ENCODE data around the gene LRMDA. TPM values are rescaled to one million over a fixed set of nuclear protein-coding genes. Genes with fewer than 3 reads are reported as not detected.

The LRMDA gene
- total RNA-seq, 2 experiments from 2014 or later, result not detected

DNA sequence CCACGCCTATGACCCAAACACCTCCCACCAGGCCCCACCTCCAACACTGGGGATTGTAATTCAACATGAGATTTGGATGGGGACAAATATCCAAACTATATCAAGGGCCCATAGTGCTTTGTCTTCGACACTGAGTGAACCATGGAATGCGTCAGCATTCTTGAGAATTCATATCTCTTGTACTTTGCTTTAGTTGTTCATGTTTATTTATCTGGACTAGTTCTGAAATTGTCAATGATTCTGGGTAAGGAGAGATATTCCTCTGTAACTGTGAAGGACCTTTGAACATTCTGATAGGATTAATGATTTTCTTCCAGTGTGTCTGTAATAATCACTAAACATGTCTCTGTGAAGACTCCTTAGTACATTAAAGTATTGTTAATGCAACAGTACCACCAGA is 374.8 kb downstream of the LRMDA start:
- H3K4me2 ChIP-seq (ENCODE audit: low read length), result no peak overlapping the region
- H3K27ac ChIP-seq (ENCODE audit: low read depth, low read length, poor library complexity, severe bottlenecking), result no peak overlapping the region
- BruUV-seq (replicated peaks), result no TSS peak
- intact Hi-C loops (cut with micrococcal nuclease; ENCODE audit: unreplicated experiment), result no loop called here
- no peak overlapping the region for H3K4me3 ChIP-seq (ENCODE audit: low read depth, low read length, poor library complexity, severe bottlenecking)
- no peak overlapping the region for H2AFZ ChIP-seq (ENCODE audit: low read length)
- no peak for DNase-seq (ENCODE audit: low spot score)
- ChIA-PET POLR2A (no interaction called here), CTCF (ENCODE audit: unreplicated experiment) (no interaction called here)
- H3K9me3 ChIP-seq (ENCODE audit: low read length), result no peaks in the 10 kb centered on the region
- H3K9me2 ChIP-seq (ENCODE audit: insufficient read depth, low read length), result no peaks in the 10 kb centered on the region
- H4K20me1 ChIP-seq (ENCODE audit: insufficient read depth, low read length), result no peaks in the 10 kb centered on the region
- TF ChIP-seq, protein P1, sequence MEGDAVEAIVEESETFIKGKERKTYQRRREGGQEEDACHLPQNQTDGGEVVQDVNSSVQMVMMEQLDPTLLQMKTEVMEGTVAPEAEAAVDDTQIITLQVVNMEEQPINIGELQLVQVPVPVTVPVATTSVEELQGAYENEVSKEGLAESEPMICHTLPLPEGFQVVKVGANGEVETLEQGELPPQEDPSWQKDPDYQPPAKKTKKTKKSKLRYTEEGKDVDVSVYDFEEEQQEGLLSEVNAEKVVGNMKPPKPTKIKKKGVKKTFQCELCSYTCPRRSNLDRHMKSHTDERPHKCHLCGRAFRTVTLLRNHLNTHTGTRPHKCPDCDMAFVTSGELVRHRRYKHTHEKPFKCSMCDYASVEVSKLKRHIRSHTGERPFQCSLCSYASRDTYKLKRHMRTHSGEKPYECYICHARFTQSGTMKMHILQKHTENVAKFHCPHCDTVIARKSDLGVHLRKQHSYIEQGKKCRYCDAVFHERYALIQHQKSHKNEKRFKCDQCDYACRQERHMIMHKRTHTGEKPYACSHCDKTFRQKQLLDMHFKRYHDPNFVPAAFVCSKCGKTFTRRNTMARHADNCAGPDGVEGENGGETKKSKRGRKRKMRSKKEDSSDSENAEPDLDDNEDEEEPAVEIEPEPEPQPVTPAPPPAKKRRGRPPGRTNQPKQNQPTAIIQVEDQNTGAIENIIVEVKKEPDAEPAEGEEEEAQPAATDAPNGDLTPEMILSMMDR (conservative IDR thresholded peaks at IDR 0.05; ENCODE audit: low read length), result no peak
- TF ChIP-seq EZH2phosphoT487 (IDR thresholded peaks at IDR 0.05; ENCODE audit: borderline replicate concordance, low read depth, low read length), result no peak
- no peaks in the 10 kb centered on the region for H3K36me3 ChIP-seq (ENCODE audit: insufficient read depth, low read length)
- H3K4me1 ChIP-seq (ENCODE audit: insufficient read depth, low read length, poor library complexity, severe bottlenecking), result no peaks in the 10 kb centered on the region
- no peaks in the 10 kb centered on the region for H3K79me2 ChIP-seq (ENCODE audit: insufficient read depth, low read depth, low read length)

DNA sequence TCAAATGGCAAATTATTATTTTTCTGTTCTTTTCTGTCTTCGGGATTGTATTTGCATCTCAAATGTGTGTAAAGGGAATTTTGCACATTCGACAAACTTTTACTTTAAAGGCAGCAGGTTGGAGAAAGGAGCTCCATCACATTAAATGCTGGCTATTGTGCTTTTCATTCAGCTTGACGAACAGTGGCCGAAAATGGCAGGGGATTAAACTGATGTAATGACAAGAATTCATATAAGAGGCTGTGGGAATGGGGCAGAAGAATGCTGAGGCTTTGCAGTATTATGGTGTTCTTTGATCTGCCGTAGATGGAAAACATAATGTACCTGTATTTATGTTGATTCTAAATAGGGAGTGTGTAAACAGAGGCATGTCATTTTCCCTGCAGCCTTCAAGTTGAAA is 376.0 kb downstream of the LRMDA start:
- ChIA-PET POLR2A (no interaction called here), CTCF (ENCODE audit: unreplicated experiment) (no interaction called here)
- TF ChIP-seq, protein P1 (conservative IDR thresholded peaks at IDR 0.05; ENCODE audit: low read length), result no peak
- TF ChIP-seq EZH2phosphoT487 (IDR thresholded peaks at IDR 0.05; ENCODE audit: borderline replicate concordance, low read depth, low read length), result no peak
- Histone ChIP-seq H2AFZ (ENCODE audit: low read length) (no peak overlapping the region), H3K4me2 (ENCODE audit: low read length) (no peak overlapping the region), H3K9me3 (ENCODE audit: low read length) (no peaks in the 10 kb centered on the region), H3K36me3 (ENCODE audit: insufficient read depth, low read length) (no peaks in the 10 kb centered on the region), H3K79me2 (ENCODE audit: insufficient read depth, low read depth, low read length) (no peaks in the 10 kb centered on the region), H4K20me1 (ENCODE audit: insufficient read depth, low read length) (no peaks in the 10 kb centered on the region), H3K27ac (ENCODE audit: low read depth, low read length, poor library complexity, severe bottlenecking) (no peak overlapping the region), H3K4me3 (ENCODE audit: low read depth, low read length, poor library complexity, severe bottlenecking) (no peak overlapping the region), H3K9me2 (ENCODE audit: insufficient read depth, low read length) (no peaks in the 10 kb centered on the region), H3K4me1 (ENCODE audit: insufficient read depth, low read length, poor library complexity, severe bottlenecking) (no peaks in the 10 kb centered on the region)
- intact Hi-C loops (cut with micrococcal nuclease; ENCODE audit: unreplicated experiment), result no loop called here
- DNase-seq (ENCODE audit: low spot score), result no peak
- no TSS peak for BruUV-seq (replicated peaks)

DNA sequence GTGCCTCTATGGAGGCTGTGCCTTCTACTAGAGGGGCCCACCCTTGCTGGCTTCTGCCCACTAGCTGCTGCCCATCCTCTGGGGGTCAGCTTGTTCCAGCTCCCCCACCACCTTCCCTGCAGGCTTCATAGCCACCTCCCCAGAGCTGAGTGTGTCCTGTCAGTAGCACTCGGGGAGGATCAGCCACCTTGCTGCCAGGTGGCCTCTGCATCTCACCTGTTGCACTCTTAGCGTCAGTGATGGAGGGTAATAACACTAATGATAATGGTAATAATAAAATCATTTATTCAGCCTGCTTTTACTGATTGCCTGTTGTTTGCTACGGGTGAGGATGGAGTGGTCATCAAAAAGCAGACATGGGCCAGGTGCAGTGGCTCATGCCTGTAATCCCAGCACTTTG is 377.6 kb downstream of the LRMDA start:
- TF ChIP-seq, protein P1 (conservative IDR thresholded peaks at IDR 0.05; ENCODE audit: low read length), result no peak
- no peak for TF ChIP-seq EZH2phosphoT487 (IDR thresholded peaks at IDR 0.05; ENCODE audit: borderline replicate concordance, low read depth, low read length)
- intact Hi-C loops (cut with micrococcal nuclease; ENCODE audit: unreplicated experiment), result no loop called here
- Histone ChIP-seq H4K20me1 (ENCODE audit: insufficient read depth, low read length) (no peaks in the 10 kb centered on the region), H3K9me3 (ENCODE audit: low read length) (no peaks in the 10 kb centered on the region), H3K27ac (ENCODE audit: low read depth, low read length, poor library complexity, severe bottlenecking) (no peak overlapping the region), H3K4me1 (ENCODE audit: insufficient read depth, low read length, poor library complexity, severe bottlenecking) (no peaks in the 10 kb centered on the region), H3K4me3 (ENCODE audit: low read depth, low read length, poor library complexity, severe bottlenecking) (no peak overlapping the region), H3K79me2 (ENCODE audit: insufficient read depth, low read depth, low read length) (no peaks in the 10 kb centered on the region), H3K9me2 (ENCODE audit: insufficient read depth, low read length) (no peaks in the 10 kb centered on the region), H2AFZ (ENCODE audit: low read length) (no peak overlapping the region), H3K4me2 (ENCODE audit: low read length) (no peak overlapping the region), H3K36me3 (ENCODE audit: insufficient read depth, low read length) (no peaks in the 10 kb centered on the region)
- BruUV-seq (replicated peaks), result no TSS peak
- no peak for DNase-seq (ENCODE audit: low spot score)
- ChIA-PET POLR2A (no interaction called here), CTCF (ENCODE audit: unreplicated experiment) (no interaction called here)

Measured in OCI-LY7 (cell line).